ENCODE results near the gene EHD1.

DNA sequence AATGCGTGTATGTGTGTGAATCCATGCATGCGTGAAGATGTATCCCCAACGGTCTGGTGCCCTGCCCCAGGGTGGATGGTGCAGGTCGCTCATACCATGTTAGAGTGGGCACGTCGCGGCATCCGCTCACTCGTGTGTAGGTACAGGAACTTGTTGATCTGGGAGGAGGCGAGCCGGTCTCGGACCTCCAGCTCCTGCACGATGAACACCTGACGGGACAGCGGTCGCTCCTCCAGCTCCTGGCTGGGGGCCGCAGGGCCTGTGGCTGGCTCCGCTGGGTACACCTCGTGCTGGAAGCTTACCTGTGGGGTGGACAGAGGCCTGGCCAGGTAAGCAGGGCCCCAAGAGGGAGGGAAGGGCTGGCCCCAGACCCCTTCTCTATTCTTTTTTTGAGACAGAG lies 20.1 kb upstream of the EHD1 start:
- TF ChIP-seq, protein P1, sequence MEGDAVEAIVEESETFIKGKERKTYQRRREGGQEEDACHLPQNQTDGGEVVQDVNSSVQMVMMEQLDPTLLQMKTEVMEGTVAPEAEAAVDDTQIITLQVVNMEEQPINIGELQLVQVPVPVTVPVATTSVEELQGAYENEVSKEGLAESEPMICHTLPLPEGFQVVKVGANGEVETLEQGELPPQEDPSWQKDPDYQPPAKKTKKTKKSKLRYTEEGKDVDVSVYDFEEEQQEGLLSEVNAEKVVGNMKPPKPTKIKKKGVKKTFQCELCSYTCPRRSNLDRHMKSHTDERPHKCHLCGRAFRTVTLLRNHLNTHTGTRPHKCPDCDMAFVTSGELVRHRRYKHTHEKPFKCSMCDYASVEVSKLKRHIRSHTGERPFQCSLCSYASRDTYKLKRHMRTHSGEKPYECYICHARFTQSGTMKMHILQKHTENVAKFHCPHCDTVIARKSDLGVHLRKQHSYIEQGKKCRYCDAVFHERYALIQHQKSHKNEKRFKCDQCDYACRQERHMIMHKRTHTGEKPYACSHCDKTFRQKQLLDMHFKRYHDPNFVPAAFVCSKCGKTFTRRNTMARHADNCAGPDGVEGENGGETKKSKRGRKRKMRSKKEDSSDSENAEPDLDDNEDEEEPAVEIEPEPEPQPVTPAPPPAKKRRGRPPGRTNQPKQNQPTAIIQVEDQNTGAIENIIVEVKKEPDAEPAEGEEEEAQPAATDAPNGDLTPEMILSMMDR (IDR thresholded peaks at IDR 0.05): no peak
- TF ChIP-seq POLR2A (IDR thresholded peaks at IDR 0.05) (no peak), EP300 (IDR thresholded peaks at IDR 0.05) (no peak)
